HG03521 (cell line): ENCODE data around the gene KCNQ1.

Experiments used
- ATAC-seq: cut with Tn5 transposase; IDR thresholded peaks from one replicate; pipeline ENCODE4 v1.9.1; 2021; ENCODE audit warnings: mild to moderate bottlenecking, moderate library complexity; ENCODE audit not compliant: unreplicated experiment

KCNQ1 gene

DNA sequence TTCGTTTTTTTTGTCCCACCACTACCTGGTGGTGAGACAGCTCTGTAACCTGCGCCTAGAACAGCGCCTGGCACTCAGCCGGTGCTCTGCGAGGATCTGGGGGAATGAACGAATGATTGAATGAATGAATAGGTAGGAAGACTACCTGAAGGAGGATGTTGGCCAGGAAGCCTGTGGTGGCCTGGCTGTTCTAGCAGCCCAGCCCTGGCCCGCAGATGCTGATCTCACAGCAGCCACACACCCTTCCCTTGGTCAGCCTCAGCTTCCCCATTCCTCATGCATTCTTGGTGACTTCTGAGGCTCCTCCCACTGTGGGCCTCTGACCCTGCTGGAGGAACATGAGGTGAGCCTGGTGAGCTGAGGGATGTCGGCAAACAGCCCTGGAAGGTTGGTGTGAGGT, 4.2 kb upstream of the KCNQ1 start:
- ATAC-seq, result no peak

DNA sequence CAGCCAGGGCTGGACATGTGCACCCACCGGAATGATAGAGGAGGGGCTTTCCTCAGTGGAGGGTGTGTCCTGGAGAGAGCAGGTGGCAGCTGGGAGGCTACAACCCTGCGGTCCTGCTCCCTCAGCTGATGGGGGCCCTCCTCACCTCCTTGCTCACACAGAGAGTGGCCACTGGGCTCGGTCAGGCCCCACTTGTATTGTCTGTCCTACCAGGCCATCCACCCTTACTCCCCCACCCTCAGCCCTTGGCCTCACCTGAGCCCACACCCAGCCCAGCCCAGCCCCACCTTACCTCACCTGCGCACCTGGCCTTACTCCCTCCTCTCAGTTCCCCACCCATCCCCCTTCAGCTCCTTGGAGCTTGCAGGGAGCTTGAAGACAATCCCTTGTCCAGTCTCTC, 3.6 kb upstream of the KCNQ1 start:
- no peak for ATAC-seq

DNA sequence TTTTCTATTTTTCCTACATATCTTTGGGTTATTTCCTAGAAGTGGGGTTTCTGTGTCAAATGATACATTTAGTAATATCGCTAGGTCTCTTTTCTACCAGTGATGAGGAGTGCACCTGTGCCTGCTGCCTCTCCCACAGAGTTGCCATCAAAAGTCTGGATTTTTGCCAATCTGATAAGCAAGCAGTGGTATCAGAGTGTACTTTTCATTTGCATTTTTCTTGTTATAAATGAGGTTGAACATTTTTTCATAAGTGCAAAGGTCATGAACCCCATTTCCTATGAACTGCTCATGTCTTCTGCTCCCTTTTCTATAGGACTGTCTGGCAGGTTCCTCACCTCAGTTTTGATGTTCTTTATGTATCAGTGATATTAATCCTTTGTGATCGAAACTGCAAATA, 2.2 kb upstream of the KCNQ1 start:
- no peak for ATAC-seq

DNA sequence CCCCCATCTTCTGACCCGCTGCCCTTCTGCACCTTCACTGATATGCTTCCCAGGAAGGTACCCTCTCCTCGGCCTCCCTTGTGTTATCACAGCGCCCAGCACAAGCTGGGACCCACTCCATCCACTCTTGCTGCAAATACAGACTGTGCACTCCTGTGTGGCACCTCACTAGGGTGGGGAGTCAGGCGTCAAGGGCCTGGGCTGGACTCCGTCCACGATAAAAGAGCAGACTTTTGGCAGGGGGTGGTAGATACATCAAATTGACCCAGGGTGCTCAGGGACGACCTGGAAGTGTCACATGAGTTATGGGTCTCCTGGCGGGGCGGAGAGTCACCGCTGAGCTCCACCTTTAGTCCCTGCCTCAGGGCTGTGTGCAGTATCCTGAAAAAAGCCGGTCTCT, 1.4 kb upstream of the KCNQ1 start:
- no peak for ATAC-seq

DNA sequence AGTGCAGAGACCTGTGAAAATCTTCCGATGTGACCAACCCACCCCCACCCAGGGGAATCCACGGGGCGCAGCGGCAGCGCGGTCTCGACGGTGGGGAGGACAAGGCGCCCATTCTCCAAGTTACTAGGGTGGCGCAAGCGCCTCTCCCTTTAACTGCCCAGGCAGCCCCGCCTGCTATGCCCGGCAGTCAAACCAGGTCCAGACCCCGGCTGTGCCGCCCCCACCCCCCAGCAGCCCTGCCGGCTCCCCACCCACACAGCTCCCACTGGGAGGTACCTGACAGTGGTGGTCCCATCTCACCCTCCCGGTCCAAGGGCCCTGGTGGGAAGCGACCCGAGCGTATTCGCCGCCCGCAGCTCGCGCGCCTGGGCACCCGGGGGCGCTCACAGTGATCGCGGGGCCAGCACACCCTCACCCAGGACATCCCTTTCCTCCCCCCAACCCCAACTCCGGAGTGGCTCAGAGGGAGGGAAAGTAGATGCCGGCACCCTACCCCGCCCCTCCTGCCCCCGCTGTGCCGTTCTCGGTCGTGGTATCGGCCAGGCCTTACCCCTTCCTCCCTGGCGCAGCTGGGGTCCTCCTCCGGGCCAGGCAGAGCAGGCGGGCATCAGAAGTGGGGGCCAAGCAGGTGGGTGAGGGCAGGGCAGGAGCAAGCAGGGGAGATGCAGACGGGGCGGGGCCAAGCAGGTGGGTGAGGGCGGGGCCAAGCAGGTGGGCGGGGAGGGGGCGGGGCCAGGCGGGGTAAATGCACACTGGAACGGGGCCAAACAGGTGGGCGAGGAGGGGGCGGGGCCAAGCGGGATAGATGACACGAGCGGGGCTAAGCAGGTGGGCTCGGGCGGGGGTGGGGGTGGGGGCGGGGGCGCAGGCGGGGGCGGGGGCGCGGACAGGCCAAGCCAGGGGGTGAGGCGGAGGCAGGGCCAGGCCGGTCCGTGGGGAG, 657 bp upstream of the KCNQ1 start, which contains the start of gene TRPM5:
TRPM5 (minus strand) TSS at position 634 of the 940 bp plus-strand sequence. CDS start 21,478 bp downstream, outside the sequence.
- no peak for ATAC-seq

DNA sequence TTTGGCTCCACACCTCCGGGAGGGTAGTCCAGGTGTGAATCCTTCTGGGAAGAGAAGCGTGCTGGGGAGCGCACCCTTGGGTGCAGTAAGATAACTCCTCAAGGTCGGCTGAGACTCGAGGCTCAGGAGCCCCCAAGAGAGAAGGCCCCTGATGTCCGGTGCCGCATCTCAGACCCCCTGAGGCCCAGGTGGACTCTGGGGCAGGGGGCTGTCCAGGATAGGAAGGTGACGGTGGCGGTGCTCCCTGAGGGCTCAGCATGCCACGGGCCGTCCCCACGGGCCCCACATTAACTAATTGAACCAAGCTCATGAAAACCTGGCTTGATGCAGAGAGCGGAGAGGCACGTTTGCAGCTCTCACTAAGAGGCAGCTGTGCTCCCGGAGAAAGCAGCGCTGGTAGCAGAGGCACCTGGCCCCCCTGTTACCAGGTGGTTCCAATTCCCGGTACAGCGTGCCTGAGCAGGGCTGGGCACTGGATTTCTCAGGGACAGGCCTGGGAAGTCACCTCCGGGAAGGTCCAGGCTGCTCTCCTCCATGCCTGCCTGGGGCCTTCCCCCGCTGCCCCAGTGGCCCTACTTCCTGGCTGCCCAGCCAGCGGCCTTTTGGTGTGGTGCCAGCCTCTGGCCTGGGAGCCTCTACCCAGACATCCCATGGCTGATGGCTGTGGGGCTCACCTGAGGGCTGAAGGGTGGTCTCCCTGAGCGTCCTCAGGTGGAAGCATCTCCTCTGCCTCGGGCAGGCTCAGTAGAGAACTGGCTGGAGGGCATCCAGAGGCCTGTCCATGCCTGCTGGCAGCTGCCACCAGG, 1.1 kb downstream of the KCNQ1 start:
- ATAC-seq, result no peak

DNA sequence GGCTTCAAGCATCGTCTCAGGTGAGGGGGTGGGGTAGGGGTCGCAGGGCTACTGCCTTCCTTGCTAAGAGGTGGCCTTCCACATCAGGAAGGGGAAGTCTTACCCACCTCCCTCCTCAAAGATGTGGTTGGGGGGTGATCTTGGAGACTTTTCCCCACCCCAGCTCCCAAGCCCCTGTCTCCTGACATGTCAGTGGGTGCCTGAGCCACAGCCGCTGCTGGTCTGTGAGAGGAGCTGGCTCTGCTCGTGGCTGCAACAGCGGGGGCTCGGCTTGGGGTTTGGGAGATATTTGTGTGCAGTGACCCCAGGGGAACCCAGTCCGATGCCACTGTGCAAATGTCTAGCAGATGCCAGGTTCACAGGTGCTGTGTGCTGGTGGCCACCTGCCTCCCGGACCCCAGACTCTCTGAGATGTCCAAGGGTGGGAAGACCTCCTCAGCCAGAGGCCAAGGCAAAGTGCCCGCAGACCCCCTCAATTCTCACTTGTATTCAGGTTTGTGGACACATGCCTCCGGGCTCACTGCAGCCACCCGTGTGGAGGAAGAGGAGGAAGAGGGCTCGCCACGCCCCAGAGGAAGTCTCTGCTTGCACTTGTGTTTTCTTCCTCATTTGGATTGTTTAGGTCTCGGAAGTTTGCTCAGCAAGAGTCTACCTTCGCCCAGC, 1.9 kb downstream of the KCNQ1 start:
- ATAC-seq, result no peak

DNA sequence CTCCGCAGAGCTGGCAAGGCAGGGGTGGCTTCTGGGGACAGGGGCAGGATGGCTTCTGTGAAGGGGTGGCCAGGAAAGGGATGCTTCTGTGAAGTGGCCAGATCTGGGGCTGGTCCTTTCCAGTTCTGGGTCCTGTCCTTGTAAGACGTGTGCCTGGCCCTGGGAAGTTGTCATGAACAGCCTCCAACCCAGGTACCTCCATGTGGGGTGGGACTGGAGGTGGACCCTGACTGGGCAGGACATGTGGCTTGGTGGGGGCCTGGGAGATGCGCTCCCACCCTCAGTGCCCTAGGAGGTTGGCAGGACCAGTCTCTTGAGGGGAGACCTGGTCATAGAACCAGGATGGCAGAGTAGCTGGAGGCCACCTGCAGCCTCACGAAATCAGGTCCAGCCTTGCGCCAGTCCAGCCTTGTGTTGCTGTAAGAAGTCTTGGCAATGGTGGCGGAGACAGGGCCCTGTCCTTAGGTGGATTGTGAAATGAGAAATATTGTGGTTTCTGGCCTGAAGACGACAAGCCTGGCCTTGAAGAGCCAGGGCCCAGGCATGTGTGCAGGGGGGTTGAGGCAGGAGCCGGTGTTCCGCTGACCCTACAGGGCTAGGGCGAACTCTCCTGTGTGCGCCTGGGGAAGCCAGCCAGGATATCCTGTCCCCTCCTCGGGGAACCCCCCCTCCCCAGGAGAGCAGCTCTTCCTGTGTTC, 2.6 kb downstream of the KCNQ1 start:
- ATAC-seq, result no peak

DNA sequence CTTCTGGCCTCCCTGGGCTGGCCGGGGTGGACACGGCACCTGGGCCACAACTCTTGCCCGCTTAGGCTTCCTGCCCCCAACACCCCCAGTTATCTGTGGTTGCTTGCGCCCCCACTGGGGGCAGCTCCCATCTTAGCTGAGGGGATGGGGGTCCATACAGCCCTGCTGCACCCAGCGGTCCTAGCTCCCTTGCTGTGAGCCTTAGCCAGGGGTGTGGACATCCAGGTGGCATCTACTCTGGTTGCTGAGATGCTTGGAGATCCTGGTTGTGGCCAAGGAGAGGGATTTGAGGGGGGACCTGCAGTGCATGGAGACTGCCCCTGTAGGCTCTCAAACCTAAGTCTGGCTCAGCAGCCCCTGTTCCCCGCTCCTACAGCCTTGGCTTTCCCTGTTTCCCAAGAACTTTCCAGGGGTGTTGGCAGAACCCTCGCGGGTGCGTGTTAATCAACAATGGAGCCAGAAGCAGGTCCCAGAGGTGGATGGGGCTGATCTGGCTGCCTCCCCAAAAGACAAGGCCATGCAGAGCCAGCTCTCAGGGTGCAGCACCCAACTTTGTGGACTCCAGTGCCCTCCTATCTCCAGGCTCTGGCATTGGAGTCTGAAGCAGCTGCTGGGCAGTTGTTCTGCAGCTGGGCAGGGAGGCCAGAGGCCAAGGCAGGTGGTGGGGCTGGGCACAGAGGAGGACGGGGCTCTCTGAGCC, 3.3 kb downstream of the KCNQ1 start:
- ATAC-seq, result no peak

DNA sequence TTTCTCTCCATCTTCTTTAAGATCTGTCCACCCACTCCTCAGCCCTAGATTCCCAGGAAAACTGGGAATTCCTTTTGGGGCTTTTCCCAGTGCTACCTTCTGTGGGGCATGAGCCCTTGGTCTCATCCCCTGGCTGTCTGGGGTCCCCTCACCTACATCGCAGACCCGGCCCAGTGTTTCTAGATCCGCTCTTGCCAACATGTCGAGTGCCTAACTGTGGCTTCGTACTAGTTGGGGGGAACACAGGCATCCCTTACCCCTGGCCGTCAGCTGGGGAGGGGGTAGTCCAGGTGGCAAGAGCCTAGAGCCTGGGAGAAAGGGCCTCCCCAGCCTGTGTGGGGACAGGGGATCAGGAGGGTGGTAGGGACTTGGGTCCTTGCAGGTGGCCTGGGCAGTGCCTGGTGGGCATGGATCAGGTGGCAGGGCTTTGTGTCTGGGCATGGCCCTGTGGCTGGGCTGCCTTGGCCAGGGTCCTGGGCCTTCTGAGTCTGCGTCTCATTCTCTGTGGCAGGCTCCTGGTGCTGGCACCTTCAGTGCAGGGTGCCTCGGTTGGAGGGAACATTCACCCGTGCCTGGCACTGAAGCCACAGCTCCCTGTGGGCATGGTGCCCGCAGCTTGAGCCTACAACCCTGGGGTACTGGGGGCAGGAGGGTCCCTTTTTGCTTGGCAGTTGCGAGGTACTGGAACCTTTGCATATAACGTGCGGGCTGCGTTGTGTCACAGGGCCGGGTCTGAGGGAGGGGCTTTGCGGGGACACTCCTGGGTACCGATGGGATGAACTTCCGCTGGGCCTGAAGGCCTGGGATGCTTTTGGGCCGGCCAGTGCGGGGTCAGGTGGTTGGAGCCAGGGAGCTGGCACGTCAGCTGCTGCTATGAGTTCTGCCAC, 4.1 kb downstream of the KCNQ1 start:
- no peak for ATAC-seq

DNA sequence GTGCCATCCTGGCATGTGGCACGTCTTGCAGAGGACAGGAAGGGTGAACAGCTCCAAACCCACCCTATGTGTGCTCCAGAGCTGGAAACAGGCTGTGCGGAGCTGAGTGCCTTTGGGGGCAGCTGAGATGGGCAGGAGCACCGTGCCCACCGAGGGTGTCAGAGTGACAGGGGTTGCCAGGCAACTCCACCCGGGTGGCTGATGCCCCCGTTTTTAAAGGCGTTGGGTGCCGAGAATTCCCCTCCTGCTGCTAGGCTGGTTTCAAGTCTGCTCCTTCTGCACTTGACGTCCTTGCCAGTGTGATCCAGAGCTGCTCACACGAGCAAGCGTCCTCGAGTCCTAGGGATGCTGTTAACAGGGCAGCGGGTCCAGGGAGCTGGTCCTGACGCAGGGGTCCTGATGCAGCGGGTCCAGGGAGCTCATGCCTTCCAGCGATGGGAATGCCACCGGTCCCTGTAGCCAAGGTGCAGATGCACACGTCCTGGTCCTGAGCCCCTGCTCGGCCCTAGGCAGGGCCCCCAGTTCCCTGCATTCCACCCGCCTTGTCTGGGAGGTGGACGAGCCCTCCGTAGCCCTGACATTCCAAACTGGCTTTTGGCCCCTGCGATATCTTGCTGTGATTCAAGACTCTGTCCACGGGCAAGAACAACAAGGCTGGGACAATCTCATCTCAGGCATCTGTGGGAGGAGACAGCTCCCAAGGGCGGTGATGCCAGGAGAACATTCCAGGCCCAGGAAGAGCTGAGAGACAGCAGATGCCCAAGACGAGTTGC, 4.9 kb downstream of the KCNQ1 start:
- no peak for ATAC-seq

DNA sequence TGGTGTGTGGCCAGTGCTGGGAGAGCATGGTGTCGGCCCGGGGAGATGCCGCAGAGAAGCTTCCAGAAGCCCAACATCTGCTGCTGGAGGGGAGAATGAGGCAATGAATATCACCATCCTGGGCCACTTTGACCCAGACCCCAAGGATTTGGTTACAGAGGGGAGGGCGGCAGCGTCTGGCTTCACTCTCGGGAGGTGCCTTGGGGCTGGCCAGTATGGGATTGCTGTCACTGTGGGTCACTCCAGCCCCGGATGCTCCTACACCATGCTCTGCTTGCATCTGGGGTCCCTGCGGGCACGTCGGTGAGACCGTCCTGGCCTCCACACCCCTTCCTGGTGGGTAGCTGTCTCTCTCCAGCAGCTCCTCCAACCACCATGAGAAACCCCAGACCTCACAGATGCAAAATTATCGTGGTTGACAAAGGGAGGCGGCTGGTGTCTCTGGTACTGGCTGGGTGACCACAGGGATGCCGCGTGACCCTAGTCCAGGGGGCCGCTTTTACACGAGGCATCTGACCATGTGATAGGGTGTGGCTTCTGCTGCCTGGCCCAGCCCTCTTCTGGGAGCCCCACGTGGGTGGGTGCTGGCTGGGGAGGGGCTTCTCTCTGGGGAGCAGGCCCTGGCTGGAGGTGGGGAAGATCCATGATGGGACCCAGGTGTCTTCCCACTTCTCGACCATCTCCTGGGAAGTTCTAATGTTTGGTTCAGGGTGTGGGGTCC, 5.7 kb downstream of the KCNQ1 start:
- no peak for ATAC-seq

DNA sequence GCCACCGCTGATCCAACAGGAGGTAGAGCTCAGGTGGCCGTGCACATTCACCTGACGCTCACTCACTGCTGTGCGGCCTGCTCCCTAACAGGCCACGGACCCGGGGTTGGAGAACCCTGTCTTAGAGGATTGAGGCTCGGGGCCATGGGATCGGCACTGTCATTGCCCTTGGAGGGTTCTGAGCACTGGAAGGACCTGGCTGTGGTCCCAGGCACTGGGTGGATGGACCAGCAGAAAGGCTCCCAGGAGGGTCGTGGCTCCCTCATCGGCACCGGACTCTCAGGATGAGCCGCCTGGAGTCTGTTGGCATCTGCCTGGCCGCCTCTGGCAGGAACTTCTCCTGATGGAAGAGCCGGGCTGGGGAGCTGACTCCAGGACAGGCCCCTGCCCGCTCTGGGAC, 6.5 kb downstream of the KCNQ1 start:
- ATAC-seq, result no peak

DNA sequence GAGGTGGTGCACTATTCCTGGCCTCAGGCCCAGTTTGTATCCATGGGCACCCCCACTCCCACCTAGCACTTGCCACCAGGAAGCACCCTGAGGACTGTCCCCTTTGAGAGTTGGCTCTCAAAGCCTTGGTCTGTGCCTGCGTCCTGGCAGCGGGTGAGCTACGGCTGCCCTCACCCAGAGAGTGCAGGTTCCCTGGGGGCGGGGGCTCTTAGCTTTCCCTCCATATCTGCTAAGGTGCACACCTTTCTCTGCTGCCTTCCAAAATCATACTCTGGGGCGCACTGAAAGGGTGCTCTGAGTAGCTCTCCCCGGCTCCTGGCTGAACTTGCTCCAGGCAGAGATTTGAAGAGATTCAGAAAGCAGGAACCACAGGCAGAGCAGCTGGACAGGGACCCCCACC, 7.1 kb downstream of the KCNQ1 start:
- ATAC-seq, result no peak

DNA sequence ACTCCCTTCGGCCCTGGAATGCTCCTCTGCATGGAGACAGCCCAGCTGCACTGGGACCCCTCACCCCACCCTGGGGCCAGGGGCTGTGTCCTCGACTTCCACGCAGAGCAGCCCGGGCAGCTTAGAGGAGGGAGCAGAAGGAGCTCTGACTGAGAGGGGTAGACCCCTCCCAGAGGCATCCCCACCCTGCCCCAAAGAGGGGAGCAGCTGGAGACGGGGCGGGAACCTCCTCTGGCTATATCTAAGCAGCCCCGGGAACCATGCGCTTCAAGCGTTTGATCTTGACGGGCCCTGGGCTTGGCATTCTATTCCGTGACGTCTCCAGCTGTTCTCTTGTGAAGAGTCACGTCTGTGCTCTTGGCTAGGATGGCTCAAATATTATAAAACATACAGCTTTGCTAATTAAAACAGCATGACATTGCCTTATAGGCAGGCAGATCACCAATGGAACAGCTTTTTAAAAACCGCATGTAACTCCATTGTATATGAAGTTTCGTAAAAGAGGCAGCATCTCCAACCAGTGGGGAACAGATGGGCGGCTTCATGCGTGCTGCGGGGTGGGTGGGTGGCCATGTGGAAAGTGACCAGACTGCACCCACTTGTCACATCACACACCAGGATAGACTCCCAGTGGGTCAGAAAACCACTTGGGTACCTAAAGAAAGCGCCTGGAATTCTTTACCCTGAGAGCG, 7.7 kb downstream of the KCNQ1 start:
- ATAC-seq, result no peak

DNA sequence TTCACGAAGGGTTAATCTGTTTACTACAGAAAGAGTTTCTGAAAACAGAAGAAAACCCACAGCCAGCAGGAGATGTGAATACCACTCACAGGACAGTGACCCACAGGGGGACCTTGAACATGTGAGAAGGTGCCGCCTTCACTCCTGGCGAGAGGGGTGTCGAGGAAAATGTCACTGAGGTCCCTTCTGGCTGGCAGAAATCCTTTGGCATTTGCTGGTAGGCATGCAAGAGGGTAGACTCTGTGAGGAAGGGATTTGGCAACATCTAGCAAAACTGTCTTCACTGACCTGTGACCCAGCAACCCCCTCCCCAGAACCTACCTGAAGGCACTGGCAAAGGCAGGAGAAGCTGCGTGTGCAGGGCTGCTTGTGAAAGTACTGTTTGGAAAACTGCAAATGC, 8.6 kb downstream of the KCNQ1 start:
- ATAC-seq, result no peak

DNA sequence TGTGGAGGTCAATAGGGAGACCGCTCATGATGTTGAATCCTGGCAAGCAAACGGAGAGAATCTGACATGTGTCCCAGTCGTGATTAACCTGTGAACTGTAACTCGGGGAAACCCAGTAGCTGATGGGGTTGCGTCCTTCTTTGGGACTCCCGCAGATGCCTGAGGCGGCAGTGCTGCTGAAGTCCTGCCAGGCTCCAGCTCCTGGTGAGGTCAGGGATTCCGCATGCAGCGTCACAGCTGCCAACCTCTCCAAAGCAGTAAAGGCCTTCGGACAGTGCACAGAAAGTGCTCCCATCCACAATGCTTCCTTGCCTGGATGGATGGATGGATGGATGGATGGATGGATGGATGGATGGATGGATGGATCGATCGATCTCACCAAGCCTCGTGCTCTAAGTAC, 13.5 kb downstream of the KCNQ1 start:
- ATAC-seq, result no peak
